ENCODE measurements around the gene BPIFA3. TPM values are rescaled to one million over a fixed set of nuclear protein-coding genes. Genes with fewer than 3 reads are reported as not detected.

The BPIFA3 gene
- total RNA-seq, 1 donor from 2014 or later, result not detected

DNA sequence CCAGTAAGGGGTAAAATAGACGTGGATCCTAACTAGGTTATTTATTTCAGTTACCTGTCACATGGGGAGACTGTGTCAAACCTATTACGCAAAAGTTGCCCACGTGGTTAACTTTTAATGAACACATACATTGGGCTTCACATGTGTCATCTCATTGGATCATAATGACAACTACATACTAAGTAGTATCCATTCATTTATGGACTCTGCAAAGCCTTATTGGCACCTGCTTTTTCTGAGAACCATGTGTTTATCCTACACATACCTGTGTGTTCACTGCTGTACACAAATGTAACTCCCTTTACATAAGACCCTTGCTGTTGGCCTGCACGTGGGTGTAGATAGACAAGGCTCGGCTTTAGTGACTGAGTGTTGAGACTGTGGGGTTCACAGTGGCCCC lies 23.8 kb downstream of the BPIFA3 start:
- H3K36me3 Mint-ChIP-seq, result no peaks in the 10 kb centered on the region
- no peak overlapping the region for H3K27ac Mint-ChIP-seq
- H3K9me3 Mint-ChIP-seq, result no peaks in the 10 kb centered on the region
- no peak overlapping the region for H3K4me3 Mint-ChIP-seq
- peaks cover 69% of the 10 kb centered on the region for H3K27me3 Mint-ChIP-seq (ENCODE audit: low read depth)
- DNase-seq (ENCODE audit: low spot score in 2 of 2, unreplicated experiment in 2 of 2), result no peak
- TF ChIP-seq, protein P1, sequence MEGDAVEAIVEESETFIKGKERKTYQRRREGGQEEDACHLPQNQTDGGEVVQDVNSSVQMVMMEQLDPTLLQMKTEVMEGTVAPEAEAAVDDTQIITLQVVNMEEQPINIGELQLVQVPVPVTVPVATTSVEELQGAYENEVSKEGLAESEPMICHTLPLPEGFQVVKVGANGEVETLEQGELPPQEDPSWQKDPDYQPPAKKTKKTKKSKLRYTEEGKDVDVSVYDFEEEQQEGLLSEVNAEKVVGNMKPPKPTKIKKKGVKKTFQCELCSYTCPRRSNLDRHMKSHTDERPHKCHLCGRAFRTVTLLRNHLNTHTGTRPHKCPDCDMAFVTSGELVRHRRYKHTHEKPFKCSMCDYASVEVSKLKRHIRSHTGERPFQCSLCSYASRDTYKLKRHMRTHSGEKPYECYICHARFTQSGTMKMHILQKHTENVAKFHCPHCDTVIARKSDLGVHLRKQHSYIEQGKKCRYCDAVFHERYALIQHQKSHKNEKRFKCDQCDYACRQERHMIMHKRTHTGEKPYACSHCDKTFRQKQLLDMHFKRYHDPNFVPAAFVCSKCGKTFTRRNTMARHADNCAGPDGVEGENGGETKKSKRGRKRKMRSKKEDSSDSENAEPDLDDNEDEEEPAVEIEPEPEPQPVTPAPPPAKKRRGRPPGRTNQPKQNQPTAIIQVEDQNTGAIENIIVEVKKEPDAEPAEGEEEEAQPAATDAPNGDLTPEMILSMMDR (IDR thresholded peaks at IDR 0.05; ENCODE audit: unreplicated experiment), result no peak
- no peaks in the 10 kb centered on the region for H3K4me1 Mint-ChIP-seq

- Mint-ChIP-seq H3K36me3 (no peaks in the 10 kb centered on the region), H3K4me3 (no peak overlapping the region), H3K4me1 (no peaks in the 10 kb centered on the region), H3K9me3 (no peaks in the 10 kb centered on the region), H3K27ac (no peak overlapping the region), H3K27me3 (ENCODE audit: low read depth) (peaks cover 56% of the 10 kb centered on the region)
- no peak for DNase-seq (ENCODE audit: low spot score in 2 of 2, unreplicated experiment in 2 of 2)
- TF ChIP-seq, protein P1 (IDR thresholded peaks at IDR 0.05; ENCODE audit: unreplicated experiment), result no peak
Measured at GRCh38 chr20:33242319-33243100, 25.4 kb downstream of the BPIFA3 start.

GRCh38 chr20:33246077-33246476 lies 28.9 kb downstream of the BPIFA3 start:
- Mint-ChIP-seq H3K4me3 (no peak overlapping the region), H3K36me3 (no peaks in the 10 kb centered on the region), H3K27ac (no peak overlapping the region), H3K9me3 (no peaks in the 10 kb centered on the region), H3K27me3 (ENCODE audit: low read depth) (peaks cover 45% of the 10 kb centered on the region), H3K4me1 (no peaks in the 10 kb centered on the region)
- TF ChIP-seq, protein P1 (IDR thresholded peaks at IDR 0.05; ENCODE audit: unreplicated experiment), result no peak
- no peak for DNase-seq (ENCODE audit: low spot score in 2 of 2, unreplicated experiment in 2 of 2)

GRCh38 chr20:33249456-33249855 lies 32.3 kb downstream of the BPIFA3 start:
- TF ChIP-seq, protein P1 (IDR thresholded peaks at IDR 0.05; ENCODE audit: unreplicated experiment), result no peak
- no peaks in the 10 kb centered on the region for H3K36me3 Mint-ChIP-seq
- no peak overlapping the region for H3K27ac Mint-ChIP-seq
- no peaks in the 10 kb centered on the region for H3K4me1 Mint-ChIP-seq
- peaks cover 24% of the 10 kb centered on the region for H3K27me3 Mint-ChIP-seq (ENCODE audit: low read depth)
- H3K4me3 Mint-ChIP-seq, result no peak overlapping the region
- peaks cover 5% of the 10 kb centered on the region for H3K9me3 Mint-ChIP-seq
- DNase-seq (ENCODE audit: low spot score in 2 of 2, unreplicated experiment in 2 of 2), result no peak

DNA sequence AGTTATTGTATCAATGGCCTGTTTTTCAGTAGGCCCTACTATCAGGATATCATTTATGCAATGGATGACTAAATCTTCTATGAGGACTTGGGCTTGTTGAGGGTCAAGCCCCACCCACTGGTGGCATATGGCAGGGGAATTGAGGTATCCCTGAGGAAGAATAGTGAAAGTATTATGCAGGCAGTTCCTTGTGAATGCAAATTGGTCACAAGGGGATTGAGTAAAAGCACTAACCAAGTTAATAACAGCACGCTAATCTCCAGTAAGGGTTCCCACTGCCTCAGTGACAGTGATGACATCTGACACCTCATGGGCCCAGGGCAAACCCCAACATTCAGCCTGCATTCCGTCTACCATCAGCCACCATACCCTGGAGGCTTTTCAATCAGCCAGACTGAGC lies 33.5 kb downstream of the BPIFA3 start:
- Mint-ChIP-seq H3K27me3 (ENCODE audit: low read depth) (peaks cover 22% of the 10 kb centered on the region), H3K4me1 (no peaks in the 10 kb centered on the region), H3K4me3 (no peak overlapping the region), H3K27ac (no peak overlapping the region), H3K9me3 (peaks cover 14% of the 10 kb centered on the region), H3K36me3 (no peaks in the 10 kb centered on the region)
- no peak for DNase-seq (ENCODE audit: low spot score in 2 of 2, unreplicated experiment in 2 of 2)
- TF ChIP-seq, protein P1 (IDR thresholded peaks at IDR 0.05; ENCODE audit: unreplicated experiment), result no peak
